Left ventricle myocardium inferior (tissue), 1 donor: ENCODE measurements around the gene LRBA. TPM values are rescaled to one million over a fixed set of nuclear protein-coding genes. Genes with fewer than 3 reads are reported as not detected.
"Not testable (repeated sequence)": the region's sequence is repeated elsewhere in the genome, so short reads cannot be mapped to it uniquely, and the experiment has no call there.

Experiments
- DNase-seq: peaks from one replicate; pipeline ENCODE4 v3.0.0-alpha.2; 2020
- H3K27ac ChIP-seq: fragments of 200-600 bp; replicated peaks from 2 replicates; pipeline ENCODE4 v1.8.0; 2021
- H3K27me3 ChIP-seq: fragments of 200-600 bp; 2 replicates; pipeline ENCODE4 v1.8.0; 2021; ENCODE audit warnings: low read depth
- H3K36me3 ChIP-seq: fragments of 200-600 bp; 2 replicates; pipeline ENCODE4 v1.8.0; 2021
- H3K4me1 ChIP-seq: fragments of 200-600 bp; 2 replicates; pipeline ENCODE4 v1.8.0; 2021
- H3K4me3 ChIP-seq: fragments of 200-600 bp; 2 replicates; pipeline ENCODE4 v1.8.0; 2021; ENCODE audit warnings: mild to moderate bottlenecking, moderate library complexity
- H3K9me3 ChIP-seq: fragments of 200-600 bp; replicated peaks from 2 replicates; pipeline ENCODE4 v1.8.0; 2021
- CTCF ChIP-seq: fragments of 200-600 bp; IDR thresholded peaks from 2 replicates; pipeline ENCODE4 v1.8.0; 2021; ENCODE audit warnings: antibody characterized with exemption, mild to moderate bottlenecking, borderline replicate concordance
- intact Hi-C: fragments of 100-400 bp; cut with micrococcal nuclease; formaldehyde crosslinking; loops from one replicate; pipeline ENCODE4 v1.11.0; 2022
- total RNA-seq: library from RNA; stranded (reverse); fragmentation: NEBNext Ultra II Directional; extraction: Animal tissue kit (Norgen Biotek cat#: 25700); gene quantifications from one replicate; pipeline ENCODE4 v1.2.1, GENCODE V29; 2021
- donor health status: DM: no; HTN: yes; CAD: no; lungs with severe emphysema.

LRBA gene
- total RNA-seq, 1 donor from 2014 or later: 19.1 TPM

GRCh38 chr4:150923945-150924344 is 91.1 kb downstream of the LRBA start:
- H3K36me3 ChIP-seq: peaks cover 26% of the 10 kb centered on the region
- H3K27me3 ChIP-seq: no peaks in the 10 kb centered on the region
- intact Hi-C loops: no loop called here
- no peak overlapping the region for H3K4me3 ChIP-seq
- TF ChIP-seq CTCF: no peak
- no peaks in the 10 kb centered on the region for H3K4me1 ChIP-seq
- no peaks in the 10 kb centered on the region for H3K9me3 ChIP-seq
- no peak for DNase-seq
- no peak overlapping the region for H3K27ac ChIP-seq

GRCh38 chr4:150921486-150921885 is 93.6 kb downstream of the LRBA start:
- H3K9me3 ChIP-seq, H3K27me3 ChIP-seq, DNase-seq, H3K27ac ChIP-seq, H3K4me1 ChIP-seq, intact Hi-C loops, H3K4me3 ChIP-seq: not testable (repeated sequence)
- peaks cover 37% of the 10 kb centered on the region for H3K36me3 ChIP-seq

- H3K27me3 ChIP-seq, H3K27ac ChIP-seq, H3K4me1 ChIP-seq, DNase-seq, intact Hi-C loops, H3K9me3 ChIP-seq, H3K4me3 ChIP-seq: not testable (repeated sequence)
- peaks cover 51% of the 10 kb centered on the region for H3K36me3 ChIP-seq
Measured at GRCh38 chr4:150918562-150918961, 96.5 kb downstream of the LRBA start.

GRCh38 chr4:150911326-150911725 is 103.8 kb downstream of the LRBA start:
- H3K27ac ChIP-seq: no peak overlapping the region
- DNase-seq: no peak
- intact Hi-C loops: no loop called here
- TF ChIP-seq CTCF: no peak
- H3K36me3 ChIP-seq: peaks cover 51% of the 10 kb centered on the region
- H3K27me3 ChIP-seq: no peaks in the 10 kb centered on the region
- H3K4me1 ChIP-seq: peaks cover 7% of the 10 kb centered on the region
- no peak overlapping the region for H3K4me3 ChIP-seq
- H3K9me3 ChIP-seq: peaks cover 15% of the 10 kb centered on the region

GRCh38 chr4:150909116-150909515 is 106.0 kb downstream of the LRBA start:
- intact Hi-C loops: no loop called here
- no peaks in the 10 kb centered on the region for H3K27me3 ChIP-seq
- H3K36me3 ChIP-seq: peaks cover 37% of the 10 kb centered on the region
- no peak overlapping the region for H3K4me3 ChIP-seq
- no peak overlapping the region for H3K27ac ChIP-seq
- peaks cover 12% of the 10 kb centered on the region for H3K4me1 ChIP-seq
- peaks cover 15% of the 10 kb centered on the region for H3K9me3 ChIP-seq
- TF ChIP-seq CTCF: no peak
- no peak for DNase-seq

GRCh38 chr4:150906987-150907633 is 108.0 kb downstream of the LRBA start:
- Histone ChIP-seq H3K4me1 (peaks cover 12% of the 10 kb centered on the region), H3K27me3 (no peaks in the 10 kb centered on the region), H3K4me3 (no peak overlapping the region), H3K36me3 (peaks cover 26% of the 10 kb centered on the region), H3K27ac (peak overlapping the region; percentile 35), H3K9me3 (peaks cover 13% of the 10 kb centered on the region)
- DNase-seq: no peak
- no peak for TF ChIP-seq CTCF
- intact Hi-C loops: no loop called here
